Measurements from ENCODE around the gene SPATA31C2.

DNA sequence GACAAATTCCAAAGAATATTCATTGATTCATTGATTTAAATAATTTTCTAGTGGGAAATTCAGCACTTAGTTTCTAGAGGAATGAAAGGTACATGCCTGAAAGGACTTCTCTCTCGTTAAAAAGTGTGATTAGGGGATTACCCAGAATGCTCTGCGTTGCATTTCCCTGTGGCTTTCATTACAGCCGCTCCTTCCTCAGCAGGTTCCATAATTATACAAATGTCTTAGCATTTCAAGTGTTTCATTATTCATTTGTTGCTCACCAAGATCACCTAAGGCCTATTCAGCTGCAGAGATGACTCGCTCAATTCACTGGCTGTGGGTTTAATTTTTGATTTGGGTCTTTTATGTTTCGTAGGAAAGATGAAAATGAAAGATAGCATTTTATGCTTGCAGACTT, 52.8 kb downstream of the SPATA31C2 start:
- TF ChIP-seq CTCF (IDR thresholded peaks at IDR 0.05) (no peak), EZH2 (IDR thresholded peaks at IDR 0.05) (no peak)
